ENCODE results near the gene ABCC9.

The ABCC9 gene

DNA sequence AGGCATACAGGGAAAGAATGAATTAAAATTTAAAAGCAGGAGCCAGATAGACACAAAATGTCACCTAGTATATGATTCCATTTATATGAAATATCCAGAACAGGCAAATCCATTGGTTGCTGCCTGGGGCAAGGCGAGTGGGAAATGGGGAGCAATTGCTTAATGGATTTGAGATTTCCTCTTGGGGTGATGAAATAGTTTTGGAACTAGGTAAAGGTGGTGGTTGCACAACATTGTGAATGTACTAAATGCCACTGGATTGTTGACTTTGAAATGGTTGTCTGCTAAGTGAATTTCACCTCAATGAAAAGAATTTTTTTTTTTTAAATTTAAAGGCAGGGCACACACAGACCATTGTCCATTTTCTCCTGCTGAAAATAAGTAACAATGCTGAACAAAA lies 61.9 kb downstream of the ABCC9 start:
- no peak overlapping the region for H3K4me3 ChIP-seq (ENCODE audit: low read depth, low read length)
- in situ Hi-C loops (cut with HindIII; ENCODE audit: low sequenced_read_pairs): no loop called here
- DNase-seq (ENCODE audit: low read depth): no peak
- TF ChIP-seq, protein P1, sequence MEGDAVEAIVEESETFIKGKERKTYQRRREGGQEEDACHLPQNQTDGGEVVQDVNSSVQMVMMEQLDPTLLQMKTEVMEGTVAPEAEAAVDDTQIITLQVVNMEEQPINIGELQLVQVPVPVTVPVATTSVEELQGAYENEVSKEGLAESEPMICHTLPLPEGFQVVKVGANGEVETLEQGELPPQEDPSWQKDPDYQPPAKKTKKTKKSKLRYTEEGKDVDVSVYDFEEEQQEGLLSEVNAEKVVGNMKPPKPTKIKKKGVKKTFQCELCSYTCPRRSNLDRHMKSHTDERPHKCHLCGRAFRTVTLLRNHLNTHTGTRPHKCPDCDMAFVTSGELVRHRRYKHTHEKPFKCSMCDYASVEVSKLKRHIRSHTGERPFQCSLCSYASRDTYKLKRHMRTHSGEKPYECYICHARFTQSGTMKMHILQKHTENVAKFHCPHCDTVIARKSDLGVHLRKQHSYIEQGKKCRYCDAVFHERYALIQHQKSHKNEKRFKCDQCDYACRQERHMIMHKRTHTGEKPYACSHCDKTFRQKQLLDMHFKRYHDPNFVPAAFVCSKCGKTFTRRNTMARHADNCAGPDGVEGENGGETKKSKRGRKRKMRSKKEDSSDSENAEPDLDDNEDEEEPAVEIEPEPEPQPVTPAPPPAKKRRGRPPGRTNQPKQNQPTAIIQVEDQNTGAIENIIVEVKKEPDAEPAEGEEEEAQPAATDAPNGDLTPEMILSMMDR (IDR thresholded peaks at IDR 0.05; ENCODE audit: low read depth, low read length, missing control alignments): no peak

DNA sequence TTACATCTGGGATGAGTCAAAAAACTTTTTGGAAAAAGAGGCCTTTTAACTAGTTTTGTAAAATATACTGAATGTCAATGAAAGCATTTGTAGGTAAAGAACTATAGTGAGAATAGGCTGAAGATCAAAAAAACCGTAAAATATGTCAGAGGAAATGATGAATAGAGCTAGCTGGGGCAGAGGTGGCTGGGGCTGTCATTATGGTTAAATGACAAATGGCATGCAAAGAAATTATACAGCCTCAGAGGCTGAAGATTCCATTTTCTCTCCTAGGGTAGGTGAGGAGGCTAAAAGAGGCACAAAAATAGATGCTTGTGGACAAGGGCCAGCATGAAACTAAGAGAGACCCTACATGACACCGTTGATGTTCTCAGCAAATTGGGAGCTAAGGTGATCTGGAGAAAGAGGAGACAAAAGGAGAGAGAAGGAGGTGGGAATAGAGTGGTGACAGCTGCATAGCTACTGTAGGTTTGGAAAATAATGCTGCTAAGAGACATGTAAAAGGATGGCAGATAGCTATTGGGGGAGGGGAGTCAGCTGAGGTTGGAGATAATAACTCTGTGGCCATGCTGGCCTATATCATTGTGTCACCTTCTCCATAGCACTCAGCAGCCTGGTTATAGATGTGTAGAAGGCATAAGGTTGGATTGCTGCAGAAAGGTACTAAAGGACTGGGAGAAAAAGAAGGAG lies 63.8 kb downstream of the ABCC9 start:
- in situ Hi-C loops (cut with HindIII; ENCODE audit: low sequenced_read_pairs): no loop called here
- no peak for DNase-seq (ENCODE audit: low read depth)
- no peak overlapping the region for H3K4me3 ChIP-seq (ENCODE audit: low read depth, low read length)
- TF ChIP-seq, protein P1 (IDR thresholded peaks at IDR 0.05; ENCODE audit: low read depth, low read length, missing control alignments): no peak

DNA sequence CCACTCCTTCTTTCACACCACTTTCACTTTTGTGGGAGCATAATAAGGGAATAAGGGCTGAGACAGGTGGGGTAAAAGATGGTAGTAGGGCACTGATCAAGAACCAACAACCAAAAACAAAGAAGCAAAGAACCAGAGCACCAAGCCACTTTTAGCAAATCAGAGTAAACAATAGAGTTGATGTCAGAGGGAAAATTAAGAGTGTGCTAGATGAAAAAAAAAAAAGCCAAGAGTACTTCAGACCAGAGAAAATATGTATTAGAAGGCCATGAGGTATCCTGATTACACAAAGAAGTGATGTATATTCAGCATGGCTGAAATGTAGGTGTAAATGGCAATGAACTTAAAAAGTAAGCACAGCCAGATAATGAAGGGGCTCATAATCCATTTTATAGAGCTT lies 75.4 kb downstream of the ABCC9 start:
- no peak overlapping the region for H3K4me3 ChIP-seq (ENCODE audit: low read depth, low read length)
- in situ Hi-C loops (cut with HindIII; ENCODE audit: low sequenced_read_pairs): no loop called here
- TF ChIP-seq, protein P1 (IDR thresholded peaks at IDR 0.05; ENCODE audit: low read depth, low read length, missing control alignments): no peak
- DNase-seq (ENCODE audit: low read depth): no peak

DNA sequence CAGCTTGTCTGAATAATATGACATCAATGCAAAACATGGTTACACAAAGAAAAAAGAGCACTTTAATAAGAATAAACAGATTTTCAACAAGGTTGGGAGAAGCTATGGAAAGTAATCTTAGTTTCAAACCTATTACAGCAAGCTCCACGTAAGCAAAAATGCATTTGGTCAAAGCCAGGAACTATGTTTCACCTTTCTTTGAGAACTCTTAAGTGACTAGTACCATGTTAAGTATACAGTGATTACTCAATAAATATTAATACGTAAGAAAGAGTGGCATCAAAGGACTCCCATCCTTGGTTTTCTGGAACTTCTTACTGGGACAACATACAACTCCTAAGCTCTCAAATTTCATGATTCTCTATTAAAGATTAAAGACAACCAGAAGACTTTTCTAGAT lies 80.7 kb downstream of the ABCC9 start:
- DNase-seq (ENCODE audit: low read depth): no peak
- no peak overlapping the region for H3K4me3 ChIP-seq (ENCODE audit: low read depth, low read length)
- TF ChIP-seq, protein P1 (IDR thresholded peaks at IDR 0.05; ENCODE audit: low read depth, low read length, missing control alignments): no peak
- in situ Hi-C loops (cut with HindIII; ENCODE audit: low sequenced_read_pairs): no loop called here

DNA sequence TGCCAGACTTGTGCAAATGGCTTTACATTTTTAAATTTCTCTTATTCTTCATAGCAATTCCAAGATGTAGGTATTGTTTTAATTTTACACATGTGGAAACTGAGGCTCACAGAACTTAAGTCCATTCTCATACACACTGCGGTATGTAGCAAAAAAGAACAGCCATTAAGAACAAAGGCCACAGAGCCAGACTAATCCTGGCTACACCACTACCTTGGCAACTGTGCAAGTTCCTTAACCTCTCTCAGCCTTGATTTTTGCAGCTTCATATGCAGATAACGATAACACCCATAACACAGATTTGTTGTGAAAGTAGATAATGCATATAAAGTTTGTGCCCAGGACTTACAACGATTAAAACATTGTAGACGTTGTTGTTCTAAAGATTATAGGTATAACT lies 81.1 kb downstream of the ABCC9 start:
- in situ Hi-C loops (cut with HindIII; ENCODE audit: low sequenced_read_pairs): no loop called here
- no peak overlapping the region for H3K4me3 ChIP-seq (ENCODE audit: low read depth, low read length)
- TF ChIP-seq, protein P1 (IDR thresholded peaks at IDR 0.05; ENCODE audit: low read depth, low read length, missing control alignments): no peak
- DNase-seq (ENCODE audit: low read depth): no peak

DNA sequence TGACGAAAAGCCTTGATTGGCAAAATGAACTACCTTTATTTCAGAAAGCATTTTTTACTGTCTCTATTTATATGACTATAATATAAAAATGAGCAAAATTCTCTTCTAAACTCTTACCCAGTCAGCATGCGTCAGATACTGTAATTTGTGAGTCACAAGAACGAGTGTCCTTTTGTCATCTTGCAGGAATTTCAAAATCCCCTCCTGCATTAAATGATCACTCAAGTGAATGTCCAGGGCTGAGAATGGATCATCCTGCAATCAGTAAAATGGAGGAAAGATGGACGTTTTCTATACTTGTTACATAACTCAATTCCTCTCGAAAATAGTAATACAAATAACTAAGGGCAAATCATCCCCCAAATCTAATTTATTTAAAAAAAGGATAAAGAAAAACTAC lies 89.0 kb downstream of the ABCC9 start:
- no peak overlapping the region for H3K4me3 ChIP-seq (ENCODE audit: low read depth, low read length)
- TF ChIP-seq, protein P1 (IDR thresholded peaks at IDR 0.05; ENCODE audit: low read depth, low read length, missing control alignments): no peak
- DNase-seq (ENCODE audit: low read depth): no peak
- in situ Hi-C loops (cut with HindIII; ENCODE audit: low sequenced_read_pairs): no loop called here

Data from astrocyte of the cerebellum (primary cell).